ENCODE measurements around the gene PGAM5. TPM values are rescaled to one million over a fixed set of nuclear protein-coding genes. Genes with fewer than 3 reads are reported as not detected.
"Not testable (repeated sequence)": the region's sequence is repeated elsewhere in the genome, so short reads cannot be mapped to it uniquely, and the experiment has no call there.

Gene PGAM5
- total and polyA plus RNA-seq, 2 experiments from 2014 or later: 10.2 to 28.7 TPM

DNA sequence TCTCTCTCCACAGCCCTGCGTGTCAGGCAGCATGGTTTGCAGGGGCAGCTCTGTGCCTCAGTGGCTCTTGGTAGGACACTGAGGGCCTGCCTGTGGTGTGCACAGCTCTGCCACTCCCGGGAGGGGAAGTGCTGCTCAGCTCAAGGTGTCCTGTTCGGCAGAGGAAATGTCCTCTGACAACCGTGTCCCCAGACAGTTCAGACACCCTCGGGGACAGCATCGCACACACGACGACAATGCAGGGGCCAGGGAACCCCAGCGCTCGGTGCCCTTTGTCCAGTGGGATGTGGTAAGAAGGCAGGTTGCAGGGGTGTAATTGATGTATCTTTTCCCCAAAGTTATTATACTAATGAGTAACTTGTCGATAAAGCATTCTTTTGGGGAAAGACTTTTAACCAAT, 36.8 kb downstream of the PGAM5 start:
- peaks cover 12% of the 10 kb centered on the region for H4K20me1 ChIP-seq (ENCODE audit: insufficient read depth)
- H3K9me2 ChIP-seq (ENCODE audit: insufficient read depth): no peaks in the 10 kb centered on the region
- no peaks in the 10 kb centered on the region for H3K4me1 ChIP-seq (ENCODE audit: insufficient read depth)
- no peak overlapping the region for H3K4me2 ChIP-seq (ENCODE audit: unreplicated experiment)
- in situ Hi-C loops (cut with MboI): no loop called here
- H3K79me2 ChIP-seq (ENCODE audit: insufficient read depth): peaks cover 100% of the 10 kb centered on the region
- WGBS, 2 experiments (ENCODE audit: low coverage in 1 of 2, low lambda C conversion rate in 2 of 2, missing lambda C conversion rate in 2 of 2): 96 to 98% methylated on average over 11 of the region's 11 CpGs
- H3F3A ChIP-seq (ENCODE audit: insufficient read depth): no peaks in the 10 kb centered on the region
- H3K36me3 ChIP-seq (ENCODE audit: low read depth): peaks cover 82% of the 10 kb centered on the region
- TF ChIP-seq EZH2 (IDR thresholded peaks at IDR 0.05; ENCODE audit: insufficient read depth, poor library complexity, severe bottlenecking) (no peak), EZH2phosphoT487 (IDR thresholded peaks at IDR 0.05; ENCODE audit: insufficient read depth, low read depth) (no peak)
- H2AFZ ChIP-seq: no peak overlapping the region
- no peak for DNase-seq
- no peak overlapping the region for H3K27ac ChIP-seq
- no peak overlapping the region for H3K9ac ChIP-seq
- H3K27me3 ChIP-seq (replicated peaks; ENCODE audit: insufficient read depth): no peaks in the 10 kb centered on the region
- no peaks in the 10 kb centered on the region for H3K9me3 ChIP-seq (ENCODE audit: low read depth)
- H3K4me3 ChIP-seq: no peak overlapping the region

- WGBS, 2 experiments (ENCODE audit: low coverage in 1 of 2, low lambda C conversion rate in 2 of 2, missing lambda C conversion rate in 2 of 2): 92 to 95% methylated on average over 22 of the region's 22 CpGs
- peaks cover 82% of the 10 kb centered on the region for H3K36me3 ChIP-seq (ENCODE audit: low read depth)
- no peak overlapping the region for H3K4me3 ChIP-seq
- no peak overlapping the region for H3K4me2 ChIP-seq (ENCODE audit: unreplicated experiment)
- no peak overlapping the region for H3K9ac ChIP-seq
- no peak for TF ChIP-seq EZH2 (IDR thresholded peaks at IDR 0.05; ENCODE audit: insufficient read depth, poor library complexity, severe bottlenecking)
- no peak for TF ChIP-seq EZH2phosphoT487 (IDR thresholded peaks at IDR 0.05; ENCODE audit: insufficient read depth, low read depth)
- in situ Hi-C loops (cut with MboI): no loop called here
- no peaks in the 10 kb centered on the region for H3K9me3 ChIP-seq (ENCODE audit: low read depth)
- peaks cover 7% of the 10 kb centered on the region for H4K20me1 ChIP-seq (ENCODE audit: insufficient read depth)
- no peaks in the 10 kb centered on the region for H3K27me3 ChIP-seq (replicated peaks; ENCODE audit: insufficient read depth)
- H3K4me1 ChIP-seq (ENCODE audit: insufficient read depth): no peaks in the 10 kb centered on the region
- H3K27ac ChIP-seq: no peak overlapping the region
- no peaks in the 10 kb centered on the region for H3K9me2 ChIP-seq (ENCODE audit: insufficient read depth)
- H2AFZ ChIP-seq: no peak overlapping the region
- no peaks in the 10 kb centered on the region for H3F3A ChIP-seq (ENCODE audit: insufficient read depth)
- no peak for DNase-seq
- H3K79me2 ChIP-seq (ENCODE audit: insufficient read depth): peaks cover 100% of the 10 kb centered on the region
Observed at GRCh38 chr12:132747896-132748295, 37.3 kb downstream of the PGAM5 start.

GRCh38 chr12:132748319-132748718, 37.7 kb downstream of the PGAM5 start:
- WGBS, 2 experiments (ENCODE audit: low coverage in 1 of 2, low lambda C conversion rate in 2 of 2, missing lambda C conversion rate in 2 of 2): 87% methylated on average over 10 of the region's 10 CpGs
- peaks cover 5% of the 10 kb centered on the region; the same call in 1 of the 2 replicates for H4K20me1 ChIP-seq (ENCODE audit: insufficient read depth)
- peaks cover 82% of the 10 kb centered on the region for H3K36me3 ChIP-seq (ENCODE audit: low read depth)

GRCh38 chr12:132753670-132754069, 43.0 kb downstream of the PGAM5 start:
- H2AFZ ChIP-seq; DNase-seq; in situ Hi-C loops (cut with MboI); H3K27ac ChIP-seq; H3K4me2 ChIP-seq (ENCODE audit: unreplicated experiment); H3K4me3 ChIP-seq; H3K4me1 ChIP-seq (ENCODE audit: insufficient read depth); H3K9me3 ChIP-seq (ENCODE audit: low read depth); H3K9me2 ChIP-seq (ENCODE audit: insufficient read depth); H3K27me3 ChIP-seq (replicated peaks; ENCODE audit: insufficient read depth); H3K9ac ChIP-seq; H3F3A ChIP-seq (ENCODE audit: insufficient read depth): not testable (repeated sequence)
- Histone ChIP-seq H3K79me2 (ENCODE audit: insufficient read depth) (peaks cover 100% of the 10 kb centered on the region), H3K36me3 (ENCODE audit: low read depth) (peaks cover 64% of the 10 kb centered on the region), H4K20me1 (ENCODE audit: insufficient read depth) (peaks cover 16% of the 10 kb centered on the region)
- 97 to 99% methylated on average over 7 of the region's 7 CpGs for WGBS, 2 experiments (ENCODE audit: low coverage in 1 of 2, low lambda C conversion rate in 2 of 2, missing lambda C conversion rate in 2 of 2)

More at GRCh38 chr12:132748319-132748718, 37.7 kb downstream of the PGAM5 start:
- H3K9ac ChIP-seq: no peak overlapping the region
- H3K27me3 ChIP-seq (replicated peaks; ENCODE audit: insufficient read depth): no peaks in the 10 kb centered on the region
- H3K9me3 ChIP-seq (ENCODE audit: low read depth): no peaks in the 10 kb centered on the region
- no peak overlapping the region for H3K27ac ChIP-seq
- peaks cover 100% of the 10 kb centered on the region for H3K79me2 ChIP-seq (ENCODE audit: insufficient read depth)
- H3K4me1 ChIP-seq (ENCODE audit: insufficient read depth): no peaks in the 10 kb centered on the region
- in situ Hi-C loops (cut with MboI): no loop called here
- no peak overlapping the region for H3K4me2 ChIP-seq (ENCODE audit: unreplicated experiment)
- TF ChIP-seq EZH2 (IDR thresholded peaks at IDR 0.05; ENCODE audit: insufficient read depth, poor library complexity, severe bottlenecking) (no peak), EZH2phosphoT487 (IDR thresholded peaks at IDR 0.05; ENCODE audit: insufficient read depth, low read depth) (no peak)
- no peak overlapping the region for H3K4me3 ChIP-seq
- no peaks in the 10 kb centered on the region for H3F3A ChIP-seq (ENCODE audit: insufficient read depth)
- no peaks in the 10 kb centered on the region for H3K9me2 ChIP-seq (ENCODE audit: insufficient read depth)
- H2AFZ ChIP-seq: no peak overlapping the region
- no peak for DNase-seq
